HepG2 (cell line): ENCODE results near the gene CCDC154. TPM values are rescaled to one million over a fixed set of nuclear protein-coding genes. Genes with fewer than 3 reads are reported as not detected.
A peak's percentile ranks its signal among the peaks of the same experiment; 100 is the strongest.

ENCODE experiments used
- ATF1 ChIP-seq: IDR thresholded peaks from 2 replicates; pipeline ENCODE4 v1.6.1; 2016; ENCODE audit warnings: mild to moderate bottlenecking, control low read depth
- CHD2 ChIP-seq: IDR thresholded peaks from 2 replicates; pipeline ENCODE4 v1.6.1; 2011; ENCODE audit warnings: low read depth, low read length, improper control_type of control experiment
- KAT2B ChIP-seq: fragments of 150-350 bp; IDR thresholded peaks from 2 replicates; pipeline ENCODE4 v1.6.1; 2014; ENCODE audit warnings: low read depth, low read length, borderline replicate concordance
- KDM5B ChIP-seq: sonication (generic); formaldehyde crosslinking; IDR thresholded peaks from 2 replicates; pipeline ENCODE4 v1.4.0; 2020; ENCODE audit warnings: missing genetic modification reagents, mild to moderate bottlenecking, borderline replicate concordance
- MED1 ChIP-seq: sonication (generic); formaldehyde crosslinking; IDR thresholded peaks from 2 replicates; pipeline ENCODE4 v1.4.0; 2020; ENCODE audit warnings: missing genetic modification reagents
- NR2F1 ChIP-seq, 2 experiments: fragments of 450-650 bp in 1 of 2; formaldehyde crosslinking in 1 of 2; IDR thresholded peaks; 2 replicates each; pipeline versions ENCODE4 v1.5.0 to v1.6.1; 2016 to 2020; ENCODE audit warnings: mild to moderate bottlenecking in 1 of 2, missing compliant biosample characterization in 1 of 2, missing genetic modification reagents in 1 of 2, moderate library complexity in 1 of 2
- RORA ChIP-seq: sonication (generic); formaldehyde crosslinking; IDR thresholded peaks from 2 replicates; pipeline ENCODE4 v1.5.0; 2020; ENCODE audit warnings: mild to moderate bottlenecking, missing genetic modification reagents, moderate library complexity
- SKI ChIP-seq: fragments of 450-650 bp; IDR thresholded peaks from one replicate; pipeline ENCODE4 v1.6.1; 2018; ENCODE audit warnings: mild to moderate bottlenecking; ENCODE audit not compliant: partially characterized antibody
- WIZ ChIP-seq: sonication (generic); formaldehyde crosslinking; IDR thresholded peaks from 2 replicates; pipeline ENCODE4 v1.5.1; 2020; ENCODE audit warnings: mild to moderate bottlenecking, missing genetic modification reagents
- ZEB1 ChIP-seq: IDR thresholded peaks from 2 replicates; pipeline ENCODE4 v1.6.1; 2012; ENCODE audit warnings: mild to moderate bottlenecking, low read depth, inconsistent platforms; ENCODE audit not compliant: insufficient replicate concordance
- ZNF3 ChIP-seq: IDR thresholded peaks from 2 replicates; pipeline ENCODE4 v1.7.0; 2017; ENCODE audit warnings: inconsistent platforms
- ZNF549 ChIP-seq: sonication (generic); formaldehyde crosslinking; IDR thresholded peaks from 2 replicates; pipeline ENCODE4 v1.5.0; 2020; ENCODE audit warnings: missing genetic modification reagents
- ZNF550 ChIP-seq: sonication (generic); formaldehyde crosslinking; IDR thresholded peaks from 2 replicates; pipeline ENCODE4 v1.4.0; 2020; ENCODE audit warnings: mild to moderate bottlenecking, missing genetic modification reagents, borderline replicate concordance
- ZNF616 ChIP-seq: sonication (generic); formaldehyde crosslinking; IDR thresholded peaks from 2 replicates; pipeline ENCODE4 v1.5.0; 2020; ENCODE audit warnings: low read depth, mild to moderate bottlenecking, missing genetic modification reagents
- ZNF75D ChIP-seq: sonication (generic); formaldehyde crosslinking; IDR thresholded peaks from 2 replicates; pipeline ENCODE4 v1.8.1; 2023; ENCODE audit warnings: missing genetic modification reagents, mild to moderate bottlenecking, borderline replicate concordance
- ZNF83 ChIP-seq: sonication (generic); formaldehyde crosslinking; IDR thresholded peaks from 2 replicates; pipeline ENCODE4 v1.4.0; 2020; ENCODE audit warnings: missing genetic modification reagents, mild to moderate bottlenecking, borderline replicate concordance
- ZSCAN29 ChIP-seq: sonication (generic); formaldehyde crosslinking; conservative IDR thresholded peaks from 2 replicates; pipeline ENCODE4 v1.4.0; 2020; ENCODE audit warnings: mild to moderate bottlenecking, missing genetic modification reagents
- polyA plus RNA-seq, 8 experiments: library from polyadenylated mRNA; depleted of rRNA in 3 of 8; stranded (reverse) in 7 of 8; unstranded in 1 of 8; fragments of >200 nt; fragmentation: Illumina TruSeq in 4 of 8; extraction: Trizol in 4 of 8; gene quantifications; 2 replicates each; pipeline versions ENCODE4 v1.2.1 to v1.2.3, GENCODE V29; 2011 to 2016; ENCODE audit warnings: low read depth in 4 of 8, missing spikeins in 1 of 8, mixed read lengths in 1 of 8; ENCODE audit not compliant: insufficient read depth in 1 of 8
- total RNA-seq, 5 experiments: library from RNA; depleted of rRNA; stranded (reverse); fragments of >200 nt; fragmentation: Illumina TruSeq; extraction: Trizol; gene quantifications; 2 replicates each; pipeline ENCODE4 v1.2.3, GENCODE V29; 2016; ENCODE audit warnings: low read depth in 1 of 5
- TF ChIP-seq, protein P1 (sequence below): sonication (generic); formaldehyde crosslinking; IDR thresholded peaks from 2 replicates; pipeline ENCODE4 v1.5.0; 2020; ENCODE audit warnings: mild to moderate bottlenecking, missing genetic modification reagents
- TF ChIP-seq, protein P2 (sequence below): sonication (generic); formaldehyde crosslinking; conservative IDR thresholded peaks from 2 replicates; pipeline ENCODE4 v1.8.1; 2023; ENCODE audit warnings: missing genetic modification reagents
- TF ChIP-seq, protein P3 (sequence below): sonication (generic); formaldehyde crosslinking; IDR thresholded peaks from 2 replicates; pipeline ENCODE4 v1.4.0; 2020; ENCODE audit warnings: mild to moderate bottlenecking, low read depth, missing genetic modification reagents
- TF ChIP-seq, protein P4 (sequence below): IDR thresholded peaks from 2 replicates; pipeline ENCODE4 v1.6.1; 2016
- TF ChIP-seq, protein P5 (sequence below): sonication (generic); formaldehyde crosslinking; IDR thresholded peaks from 2 replicates; pipeline ENCODE4 v1.5.0; 2020; ENCODE audit warnings: mild to moderate bottlenecking, missing genetic modification reagents, moderate library complexity

Gene CCDC154
- total and polyA plus RNA-seq, 2 of the 13 experiments (the other 11 are each of a cell fraction or from before 2014, with no cell fraction given): 0.92 to 1.5 TPM

DNA sequence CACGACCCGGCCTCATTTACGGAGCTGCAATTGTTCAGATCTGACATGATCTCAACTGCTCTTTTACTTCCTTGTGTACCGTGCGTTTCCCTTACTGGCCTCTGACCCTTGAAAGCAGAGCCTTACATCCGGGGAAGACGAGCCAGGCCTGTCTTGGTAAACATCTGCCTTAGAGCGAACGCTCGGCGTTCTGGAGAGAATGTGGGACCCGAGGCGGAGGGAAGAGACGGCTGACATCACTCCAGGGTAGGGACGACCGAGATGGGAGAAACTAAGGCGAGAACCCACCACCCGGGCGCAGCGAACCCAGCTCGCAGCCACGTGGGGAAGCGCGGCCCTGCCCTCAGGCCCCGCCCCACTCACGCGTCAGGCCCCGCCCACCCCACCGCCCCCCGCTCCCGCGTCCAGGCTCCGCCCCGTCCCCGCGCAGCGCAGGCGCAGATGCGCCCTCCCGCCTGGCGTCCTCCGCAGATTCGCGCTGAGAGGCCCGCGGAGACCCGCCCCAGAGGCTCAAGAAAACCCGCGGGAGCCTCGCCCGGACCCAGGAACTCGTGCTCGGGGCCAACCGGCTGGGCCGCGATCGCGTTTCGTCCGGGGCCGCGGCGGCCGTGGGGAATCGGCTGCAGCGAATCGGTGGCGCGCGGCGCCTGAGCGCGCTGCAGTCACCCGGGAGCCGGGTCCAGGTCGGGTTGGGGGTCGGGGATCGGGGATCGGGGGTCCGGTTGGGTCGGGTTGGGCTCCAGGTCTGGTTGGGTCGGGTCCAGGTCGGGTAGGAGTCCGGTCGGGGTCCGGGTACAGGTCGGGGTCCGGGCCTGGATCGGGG lies 48.8 kb upstream of the CCDC154 start, which contains the start of gene TELO2 (continued):
- TF ChIP-seq RORA (CRISPR knock-in tag) (no peak), ZNF83 (CRISPR knock-in tag) (no peak), KDM5B (CRISPR knock-in tag) (peak; percentile 46; the same call in 1 of the 2 replicates), NR2F1 (CRISPR knock-in tag; IDR thresholded peaks at IDR 0.05) (peak; percentile 61 to 68; a peak in 2 of 4 replicates), ZNF550 (CRISPR knock-in tag) (no peak), ZSCAN29 (CRISPR knock-in tag) (0 out of 2 replicates have a peak, but pooled peaks have one; percentile 23), KAT2B (no peak), MED1 (CRISPR knock-in tag) (peak; percentile 9; the same call in 1 of the 2 replicates), ZNF616 (CRISPR knock-in tag) (no peak), ATF1 (CRISPR knock-in tag) (no peak), ZNF549 (CRISPR knock-in tag) (no peak), ZNF3 (CRISPR knock-in tag) (no peak), WIZ (no peak), SKI (no peak), ZNF75D (no peak), ZEB1 (no peak), CHD2 (no peak)
- TF ChIP-seq, protein P1, sequence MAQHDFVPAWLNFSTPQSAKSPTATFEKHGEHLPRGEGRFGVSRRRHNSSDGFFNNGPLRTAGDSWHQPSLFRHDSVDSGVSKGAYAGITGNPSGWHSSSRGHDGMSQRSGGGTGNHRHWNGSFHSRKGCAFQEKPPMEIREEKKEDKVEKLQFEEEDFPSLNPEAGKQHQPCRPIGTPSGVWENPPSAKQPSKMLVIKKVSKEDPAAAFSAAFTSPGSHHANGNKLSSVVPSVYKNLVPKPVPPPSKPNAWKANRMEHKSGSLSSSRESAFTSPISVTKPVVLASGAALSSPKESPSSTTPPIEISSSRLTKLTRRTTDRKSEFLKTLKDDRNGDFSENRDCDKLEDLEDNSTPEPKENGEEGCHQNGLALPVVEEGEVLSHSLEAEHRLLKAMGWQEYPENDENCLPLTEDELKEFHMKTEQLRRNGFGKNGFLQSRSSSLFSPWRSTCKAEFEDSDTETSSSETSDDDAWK: no peak
- TF ChIP-seq, protein P2, sequence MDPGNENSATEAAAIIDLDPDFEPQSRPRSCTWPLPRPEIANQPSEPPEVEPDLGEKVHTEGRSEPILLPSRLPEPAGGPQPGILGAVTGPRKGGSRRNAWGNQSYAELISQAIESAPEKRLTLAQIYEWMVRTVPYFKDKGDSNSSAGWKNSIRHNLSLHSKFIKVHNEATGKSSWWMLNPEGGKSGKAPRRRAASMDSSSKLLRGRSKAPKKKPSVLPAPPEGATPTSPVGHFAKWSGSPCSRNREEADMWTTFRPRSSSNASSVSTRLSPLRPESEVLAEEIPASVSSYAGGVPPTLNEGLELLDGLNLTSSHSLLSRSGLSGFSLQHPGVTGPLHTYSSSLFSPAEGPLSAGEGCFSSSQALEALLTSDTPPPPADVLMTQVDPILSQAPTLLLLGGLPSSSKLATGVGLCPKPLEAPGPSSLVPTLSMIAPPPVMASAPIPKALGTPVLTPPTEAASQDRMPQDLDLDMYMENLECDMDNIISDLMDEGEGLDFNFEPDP (CRISPR knock-in tag): no peak
- TF ChIP-seq, protein P3, sequence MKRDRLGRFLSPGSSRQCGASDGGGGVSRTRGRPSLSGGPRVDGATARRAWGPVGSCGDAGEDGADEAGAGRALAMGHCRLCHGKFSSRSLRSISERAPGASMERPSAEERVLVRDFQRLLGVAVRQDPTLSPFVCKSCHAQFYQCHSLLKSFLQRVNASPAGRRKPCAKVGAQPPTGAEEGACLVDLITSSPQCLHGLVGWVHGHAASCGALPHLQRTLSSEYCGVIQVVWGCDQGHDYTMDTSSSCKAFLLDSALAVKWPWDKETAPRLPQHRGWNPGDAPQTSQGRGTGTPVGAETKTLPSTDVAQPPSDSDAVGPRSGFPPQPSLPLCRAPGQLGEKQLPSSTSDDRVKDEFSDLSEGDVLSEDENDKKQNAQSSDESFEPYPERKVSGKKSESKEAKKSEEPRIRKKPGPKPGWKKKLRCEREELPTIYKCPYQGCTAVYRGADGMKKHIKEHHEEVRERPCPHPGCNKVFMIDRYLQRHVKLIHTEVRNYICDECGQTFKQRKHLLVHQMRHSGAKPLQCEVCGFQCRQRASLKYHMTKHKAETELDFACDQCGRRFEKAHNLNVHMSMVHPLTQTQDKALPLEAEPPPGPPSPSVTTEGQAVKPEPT: 0 out of 2 replicates have a peak, but pooled peaks have one; percentile 35
- TF ChIP-seq, protein P4, sequence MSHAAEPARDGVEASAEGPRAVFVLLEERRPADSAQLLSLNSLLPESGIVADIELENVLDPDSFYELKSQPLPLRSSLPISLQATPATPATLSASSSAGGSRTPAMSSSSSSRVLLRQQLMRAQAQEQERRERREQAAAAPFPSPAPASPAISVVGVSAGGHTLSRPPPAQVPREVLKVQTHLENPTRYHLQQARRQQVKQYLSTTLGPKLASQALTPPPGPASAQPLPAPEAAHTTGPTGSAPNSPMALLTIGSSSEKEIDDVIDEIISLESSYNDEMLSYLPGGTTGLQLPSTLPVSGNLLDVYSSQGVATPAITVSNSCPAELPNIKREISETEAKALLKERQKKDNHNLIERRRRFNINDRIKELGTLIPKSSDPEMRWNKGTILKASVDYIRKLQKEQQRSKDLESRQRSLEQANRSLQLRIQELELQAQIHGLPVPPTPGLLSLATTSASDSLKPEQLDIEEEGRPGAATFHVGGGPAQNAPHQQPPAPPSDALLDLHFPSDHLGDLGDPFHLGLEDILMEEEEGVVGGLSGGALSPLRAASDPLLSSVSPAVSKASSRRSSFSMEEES (CRISPR knock-in tag): peak; percentile 37; the same call in 1 of the 2 replicates
- TF ChIP-seq, protein P5, sequence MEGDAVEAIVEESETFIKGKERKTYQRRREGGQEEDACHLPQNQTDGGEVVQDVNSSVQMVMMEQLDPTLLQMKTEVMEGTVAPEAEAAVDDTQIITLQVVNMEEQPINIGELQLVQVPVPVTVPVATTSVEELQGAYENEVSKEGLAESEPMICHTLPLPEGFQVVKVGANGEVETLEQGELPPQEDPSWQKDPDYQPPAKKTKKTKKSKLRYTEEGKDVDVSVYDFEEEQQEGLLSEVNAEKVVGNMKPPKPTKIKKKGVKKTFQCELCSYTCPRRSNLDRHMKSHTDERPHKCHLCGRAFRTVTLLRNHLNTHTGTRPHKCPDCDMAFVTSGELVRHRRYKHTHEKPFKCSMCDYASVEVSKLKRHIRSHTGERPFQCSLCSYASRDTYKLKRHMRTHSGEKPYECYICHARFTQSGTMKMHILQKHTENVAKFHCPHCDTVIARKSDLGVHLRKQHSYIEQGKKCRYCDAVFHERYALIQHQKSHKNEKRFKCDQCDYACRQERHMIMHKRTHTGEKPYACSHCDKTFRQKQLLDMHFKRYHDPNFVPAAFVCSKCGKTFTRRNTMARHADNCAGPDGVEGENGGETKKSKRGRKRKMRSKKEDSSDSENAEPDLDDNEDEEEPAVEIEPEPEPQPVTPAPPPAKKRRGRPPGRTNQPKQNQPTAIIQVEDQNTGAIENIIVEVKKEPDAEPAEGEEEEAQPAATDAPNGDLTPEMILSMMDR (CRISPR knock-in tag): peak; percentile 11; the same call in 1 of the 2 replicates
